GM12864 (cell line): ENCODE measurements around the gene SERINC3.

Experiments used
- DNase-seq: peaks from one replicate; pipeline ENCODE4 v3.0.0-alpha.2; 2011; ENCODE audit warnings: low read depth
- H3K4me3 ChIP-seq: 2 replicates; pipeline ENCODE4 v1.5.1; 2011; ENCODE audit warnings: mild to moderate bottlenecking, low read depth, low read length, control low read depth
- CTCF ChIP-seq: IDR thresholded peaks from 2 replicates; pipeline ENCODE4 v1.5.1; 2011; ENCODE audit warnings: low read depth, mild to moderate bottlenecking, moderate library complexity, low read length, control low read depth, inconsistent platforms; ENCODE audit errors: missing control alignments

SERINC3 gene

GRCh38 chr20:44495257-44495656, 26.6 kb downstream of the SERINC3 start:
- DNase-seq: no peak

DNA sequence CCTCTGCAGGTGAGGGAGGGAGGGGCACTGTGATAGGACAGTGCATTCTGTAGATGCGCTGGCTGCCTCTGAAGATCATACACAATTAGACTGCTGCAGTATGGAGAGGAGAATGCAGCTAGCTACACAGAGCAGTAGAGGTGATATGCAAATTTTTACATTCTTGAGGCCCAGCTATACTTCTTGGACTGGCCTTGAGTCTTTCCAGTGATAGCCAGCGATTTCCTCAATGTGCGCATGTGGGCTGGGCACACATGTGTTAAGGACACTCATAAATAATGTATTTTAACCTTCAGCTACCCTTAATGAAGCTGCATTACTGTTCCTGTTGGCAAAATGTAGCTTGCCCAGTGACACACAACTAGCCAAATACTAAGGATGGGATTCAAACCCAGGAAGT, 27.2 kb downstream of the SERINC3 start:
- TF ChIP-seq CTCF: no peak
- H3K4me3 ChIP-seq: no peak overlapping the region
- no peak for DNase-seq

More at GRCh38 chr20:44495257-44495656, 26.6 kb downstream of the SERINC3 start:
- no peak overlapping the region for H3K4me3 ChIP-seq
- no peak for TF ChIP-seq CTCF

DNA sequence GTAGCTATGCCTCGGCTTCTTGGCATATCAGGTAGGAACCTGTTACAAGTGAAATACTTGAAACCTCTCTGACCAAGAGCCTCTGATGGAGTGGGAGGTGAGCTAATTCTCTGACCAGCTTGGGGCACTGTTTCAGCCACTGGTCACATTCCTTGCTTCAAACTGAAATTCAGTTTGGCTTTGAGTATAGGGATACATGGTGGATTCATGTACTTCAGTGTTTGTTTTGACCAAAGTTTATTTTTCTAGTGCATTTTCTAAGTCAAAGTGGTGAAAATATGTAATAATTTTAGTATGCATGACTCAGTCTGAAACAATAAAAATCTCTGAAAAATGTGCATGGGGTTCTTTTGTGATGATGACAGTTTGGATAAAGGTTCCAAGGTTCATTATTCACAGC, 27.6 kb downstream of the SERINC3 start:
- DNase-seq: no peak
- TF ChIP-seq CTCF: no peak
- H3K4me3 ChIP-seq: no peak overlapping the region

GRCh38 chr20:44491635-44492395, 30.1 kb downstream of the SERINC3 start:
- no peak for DNase-seq
- TF ChIP-seq CTCF: no peak
- H3K4me3 ChIP-seq: no peak overlapping the region

DNA sequence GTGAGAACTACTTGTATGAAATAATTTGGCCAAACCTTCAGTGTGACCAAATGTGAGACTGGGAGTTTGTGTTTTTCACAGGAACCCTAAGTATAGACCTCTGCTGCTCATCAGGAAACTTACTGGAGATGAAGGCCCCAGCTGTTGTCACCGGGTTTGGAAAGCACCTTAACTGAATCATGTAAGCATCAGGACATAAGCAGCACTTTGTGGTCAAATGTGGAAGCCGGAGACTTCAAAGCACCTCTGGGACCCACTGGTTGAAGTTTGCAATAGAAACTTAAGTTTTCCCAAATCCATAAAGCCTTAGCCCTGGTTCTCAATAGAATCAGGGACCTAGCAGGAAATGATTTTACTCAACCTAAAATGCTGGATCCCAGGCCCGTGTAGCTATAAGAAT, 31.9 kb downstream of the SERINC3 start:
- no peak for TF ChIP-seq CTCF
- no peak for DNase-seq
- no peak overlapping the region for H3K4me3 ChIP-seq

GRCh38 chr20:44489223-44489622, 32.6 kb downstream of the SERINC3 start:
- no peak overlapping the region for H3K4me3 ChIP-seq
- no peak for DNase-seq
- no peak for TF ChIP-seq CTCF

GRCh38 chr20:44488551-44488950, 33.3 kb downstream of the SERINC3 start:
- DNase-seq: no peak
- no peak overlapping the region for H3K4me3 ChIP-seq
- no peak for TF ChIP-seq CTCF
